HG03571 (cell line): ENCODE measurements around the gene ADAMTS12.

Experiments
- ATAC-seq: cut with Tn5 transposase; IDR thresholded peaks from one replicate; pipeline ENCODE4 v1.9.1; 2021; ENCODE audit not compliant: unreplicated experiment

Gene ADAMTS12

DNA sequence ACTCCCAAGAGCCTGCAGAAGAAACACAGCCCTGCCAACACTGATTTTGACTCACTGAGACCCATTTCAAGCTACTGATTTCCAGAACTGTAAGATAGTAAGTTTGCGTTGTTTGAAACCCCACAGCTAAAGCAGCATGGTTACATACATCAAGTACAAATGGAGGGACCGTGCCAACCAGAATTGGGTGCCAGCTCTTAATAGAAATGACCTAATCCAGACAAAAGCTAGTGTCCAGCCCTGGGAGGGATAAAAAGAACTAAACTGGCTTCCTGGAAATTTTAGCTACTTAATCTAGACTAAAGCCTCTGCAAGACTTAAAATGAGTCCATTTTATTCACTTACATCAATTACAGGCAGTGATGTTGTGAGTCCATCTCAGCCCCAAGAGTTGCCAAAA lies 122.6 kb downstream of the ADAMTS12 start:
- ATAC-seq = no peak

DNA sequence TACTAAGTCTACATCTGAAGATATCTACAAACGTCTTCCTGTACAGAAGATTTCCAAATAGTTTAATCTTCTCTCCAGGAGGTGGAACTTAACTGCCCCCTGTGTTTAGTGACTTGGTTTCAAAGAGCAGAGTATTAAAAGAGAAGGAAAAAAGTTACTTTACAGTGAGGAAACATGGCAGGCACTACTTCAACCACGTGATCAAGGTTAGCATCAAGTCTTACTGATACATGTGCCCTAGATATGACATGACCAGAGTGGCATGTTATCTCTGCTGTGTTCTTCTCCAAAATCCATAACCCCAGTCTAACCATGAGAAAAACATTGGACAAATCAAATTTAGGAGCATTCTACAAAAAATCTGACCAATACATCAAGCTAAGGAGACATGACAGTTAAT lies 125.8 kb downstream of the ADAMTS12 start:
- ATAC-seq = no peak

DNA sequence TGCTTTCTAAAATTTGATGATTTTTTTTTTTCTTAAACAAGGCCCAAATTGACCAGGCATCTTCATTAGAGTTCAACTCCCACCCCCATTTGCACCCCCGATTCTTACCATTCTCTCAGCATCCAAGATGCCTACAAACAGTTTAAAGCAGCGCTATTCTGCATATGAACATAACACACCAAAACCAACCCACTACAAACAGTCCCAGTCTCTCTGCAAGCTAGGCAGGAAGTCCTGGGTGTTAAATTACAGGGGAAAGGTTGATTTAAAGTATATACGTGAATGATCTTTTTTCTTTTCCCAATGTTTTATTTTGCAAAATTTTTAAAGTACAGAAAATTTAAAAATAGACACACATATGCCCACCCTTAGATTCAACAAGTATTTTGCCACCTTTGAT lies 127.0 kb downstream of the ADAMTS12 start:
- no peak for ATAC-seq

DNA sequence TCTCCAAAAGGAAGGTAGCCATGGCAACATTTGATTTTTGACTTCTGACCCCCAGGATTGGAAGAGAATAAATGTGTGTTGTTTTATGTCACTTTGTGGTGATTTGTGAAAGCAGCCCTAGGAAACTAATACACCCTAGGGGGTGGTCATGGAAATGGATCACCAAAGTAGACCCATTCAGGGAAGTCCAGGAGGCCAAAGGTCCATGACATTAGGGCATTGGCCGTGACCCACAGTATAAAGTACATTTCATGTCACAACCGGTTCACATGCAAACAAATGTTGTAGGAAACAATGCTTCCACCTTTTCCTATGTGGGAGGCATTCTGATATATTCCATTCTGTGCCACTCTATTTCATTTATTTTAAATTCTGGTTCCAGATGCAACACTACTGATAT lies 128.4 kb downstream of the ADAMTS12 start:
- ATAC-seq = no peak

DNA sequence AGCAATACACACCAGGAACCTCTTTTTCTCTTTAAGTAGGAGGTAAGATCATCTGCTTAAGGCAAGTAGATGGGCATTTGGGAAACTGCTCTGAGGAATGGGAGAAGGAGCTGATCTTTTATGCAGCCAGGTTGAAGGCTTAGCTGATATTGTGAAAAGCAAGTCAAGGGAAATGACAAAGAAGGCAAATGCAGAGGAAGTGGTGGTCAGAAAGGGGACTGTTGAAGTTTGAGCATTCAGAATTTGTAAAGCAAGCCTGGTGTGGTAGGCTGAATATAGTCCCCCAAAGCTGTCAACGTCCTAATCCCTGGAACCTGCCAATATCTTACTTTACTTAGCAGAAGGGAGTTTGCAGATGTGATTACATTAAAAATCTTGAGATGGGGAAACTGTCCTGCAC lies 128.9 kb downstream of the ADAMTS12 start:
- ATAC-seq = no peak

DNA sequence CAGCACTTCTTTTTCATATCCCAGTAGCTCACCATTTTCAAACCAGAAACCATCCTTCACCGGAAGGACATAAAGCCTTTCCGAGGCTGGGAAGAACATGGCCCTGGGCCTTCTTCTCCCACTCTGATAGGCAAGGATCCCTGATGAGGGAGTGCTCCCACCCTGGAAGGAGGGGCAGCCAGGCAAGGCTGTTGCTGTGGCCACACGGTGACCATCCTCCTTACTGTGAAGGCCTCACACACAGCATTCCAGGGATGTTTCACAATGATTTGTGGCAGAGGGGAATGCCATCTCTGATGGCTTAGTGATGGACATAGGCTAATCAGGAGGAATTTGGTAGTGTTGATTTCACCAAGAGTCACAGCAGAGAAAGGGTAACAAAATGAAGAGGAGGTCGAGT lies 130.7 kb downstream of the ADAMTS12 start:
- ATAC-seq = no peak

DNA sequence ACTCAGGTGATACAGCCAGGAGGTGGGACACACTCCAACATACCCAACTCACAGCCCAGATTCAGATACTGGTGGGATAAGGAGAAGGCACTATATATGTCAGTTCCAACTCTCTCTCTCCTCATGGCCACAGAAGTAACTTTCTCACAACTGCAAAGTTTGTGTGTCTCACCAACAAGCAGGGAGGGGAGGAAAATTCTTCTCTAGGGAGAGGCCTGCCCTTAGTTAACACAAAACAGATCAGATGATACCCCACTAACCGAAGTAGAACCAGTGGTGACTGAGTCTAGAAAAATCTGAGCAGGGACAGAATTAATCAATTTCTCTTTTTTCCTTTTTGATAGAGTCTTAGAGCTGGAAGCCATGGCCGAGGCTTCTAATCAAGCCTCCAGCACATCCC lies 133.1 kb downstream of the ADAMTS12 start:
- ATAC-seq = no peak

DNA sequence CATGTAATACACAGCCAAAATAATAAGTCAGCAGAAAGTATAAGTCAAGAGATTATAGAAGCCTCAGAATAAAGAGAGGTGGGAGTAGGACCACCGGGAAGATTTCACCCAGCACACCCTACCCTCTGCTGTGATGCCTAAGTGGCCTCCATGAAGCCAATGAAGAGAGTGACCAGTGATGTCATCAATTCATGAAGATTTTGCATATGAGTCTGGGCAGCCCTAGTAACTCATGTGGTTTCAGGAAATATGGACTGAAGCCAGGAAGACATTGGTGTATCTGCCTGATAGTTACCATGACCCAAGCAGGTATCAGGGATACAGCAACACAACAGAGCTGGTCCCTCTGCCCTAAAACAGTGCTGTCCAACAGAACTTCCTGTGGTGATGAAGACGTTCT lies 135.3 kb downstream of the ADAMTS12 start:
- ATAC-seq = no peak

DNA sequence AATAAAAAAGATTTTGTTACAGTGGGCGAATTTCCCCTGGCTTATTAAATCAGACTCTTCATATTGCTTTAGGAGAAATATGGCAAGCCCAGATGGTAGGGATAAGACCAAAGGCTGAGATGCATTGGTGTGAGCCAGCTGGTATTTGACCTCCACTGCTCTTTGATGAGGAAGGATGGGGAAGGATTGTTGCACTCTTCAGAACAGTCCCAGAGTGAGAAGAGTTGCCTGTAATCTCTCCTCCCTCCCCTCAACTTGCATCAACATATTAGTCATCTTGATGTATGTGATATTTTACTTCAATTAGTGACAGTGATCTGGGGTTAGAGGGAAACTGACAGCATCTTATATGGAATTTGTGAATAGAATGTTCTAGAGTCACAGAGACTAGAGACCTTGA lies 136.6 kb downstream of the ADAMTS12 start:
- ATAC-seq = no peak

DNA sequence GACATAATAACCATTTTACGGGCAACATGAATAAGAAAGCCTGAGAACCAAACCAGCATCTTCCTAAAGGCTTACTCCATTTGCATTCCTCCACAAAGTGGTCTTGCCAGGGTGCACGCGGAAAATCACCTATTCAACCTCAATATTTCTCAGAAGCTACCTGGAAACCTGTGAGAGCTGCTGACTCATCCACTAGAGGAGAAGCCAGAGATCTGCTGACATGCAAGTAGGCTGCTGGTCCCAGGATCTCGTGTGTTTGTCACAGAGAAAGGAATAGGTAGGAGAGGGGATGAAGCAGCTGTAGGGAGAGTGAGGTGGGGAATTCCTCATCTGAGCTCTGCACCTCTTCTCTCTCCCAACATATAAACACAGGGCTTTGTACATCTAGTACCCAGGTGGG lies 138.1 kb downstream of the ADAMTS12 start:
- ATAC-seq = no peak

DNA sequence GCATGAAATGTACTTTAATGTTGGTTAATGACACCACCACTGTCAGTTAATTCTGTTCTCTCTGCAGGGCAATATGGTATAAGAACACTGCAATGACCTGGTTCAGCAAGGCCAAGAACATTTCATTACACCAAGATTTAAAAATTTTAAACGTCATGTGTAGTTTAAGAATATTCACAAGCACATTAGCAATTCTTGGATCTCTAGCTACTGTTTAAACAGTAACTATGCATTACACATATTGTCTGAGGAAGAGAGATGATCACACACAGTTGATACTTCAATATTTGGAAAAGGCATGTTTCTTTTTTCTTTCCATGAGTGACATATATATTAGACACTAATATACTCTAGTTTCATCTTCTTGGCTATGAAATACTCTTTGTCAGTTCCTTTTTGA lies 143.0 kb downstream of the ADAMTS12 start:
- ATAC-seq = no peak

DNA sequence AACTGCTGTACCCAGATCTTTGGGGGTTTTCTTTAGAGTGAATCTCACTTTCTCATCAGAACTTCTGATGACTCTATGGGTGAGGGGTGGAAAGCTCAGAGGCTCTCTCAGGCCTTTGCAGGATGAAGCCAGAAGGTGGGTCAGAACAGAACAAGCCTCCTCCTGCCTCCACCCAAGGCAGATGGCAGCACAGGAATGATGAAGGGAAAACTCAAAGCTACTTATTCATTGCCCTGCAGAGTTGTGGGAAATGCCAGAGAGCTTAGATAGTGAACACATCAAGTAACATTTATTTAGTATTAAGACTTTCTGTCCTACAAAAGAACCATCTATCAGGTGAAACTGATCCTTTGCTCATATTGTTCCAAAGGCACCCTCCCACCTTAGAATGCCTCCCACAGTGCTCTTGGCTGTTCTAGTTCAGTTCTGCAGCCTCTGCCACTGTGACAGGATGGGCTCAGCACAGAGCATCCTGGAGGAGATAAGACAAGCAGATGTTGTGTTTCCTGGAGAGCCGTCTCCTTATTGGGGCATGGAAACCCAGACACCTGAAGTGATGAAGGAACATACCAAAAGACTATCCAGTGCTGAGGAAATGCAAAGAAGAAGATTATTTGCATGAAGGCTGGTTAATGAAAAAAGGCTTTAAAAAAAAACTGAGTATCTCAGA lies 146.6 kb downstream of the ADAMTS12 start:
- no peak for ATAC-seq

DNA sequence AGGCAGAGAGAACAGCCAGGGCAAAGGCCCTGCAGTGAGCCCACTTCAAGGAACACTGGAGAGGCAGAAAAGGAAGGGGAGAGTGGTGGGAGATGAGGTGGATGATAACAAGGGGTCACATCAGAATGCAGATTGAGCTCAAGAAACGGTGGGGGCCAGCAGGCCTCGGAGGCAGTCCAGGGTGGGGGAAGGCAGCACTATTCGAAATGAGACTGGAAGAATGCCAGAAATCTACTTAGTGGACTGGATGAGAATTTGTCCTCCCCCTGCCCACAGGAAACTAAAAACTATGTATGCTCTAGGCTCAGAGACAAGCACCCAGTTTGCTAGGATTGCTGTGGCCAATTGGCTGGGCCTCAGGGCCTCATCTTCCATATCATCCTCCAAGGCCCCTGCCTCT lies 148.7 kb downstream of the ADAMTS12 start:
- no peak for ATAC-seq

DNA sequence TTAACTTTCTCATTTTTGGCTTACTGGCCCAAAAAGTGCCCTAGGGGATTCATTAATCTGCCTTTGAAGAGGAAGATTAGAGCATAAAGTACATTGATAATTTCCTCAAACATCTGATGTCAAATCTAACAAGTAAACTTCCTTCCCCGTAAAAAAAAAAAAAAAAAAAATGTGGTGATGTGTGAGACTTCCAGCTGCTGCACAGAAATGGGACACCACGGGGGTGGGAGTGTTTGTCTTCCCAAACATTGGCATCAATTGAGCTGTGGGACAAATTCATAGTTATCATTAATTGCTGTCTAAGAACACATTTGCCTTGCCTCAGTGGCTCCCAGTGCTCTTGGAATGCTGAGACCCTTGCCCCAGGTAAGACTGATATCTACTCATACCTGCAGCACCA lies 149.6 kb downstream of the ADAMTS12 start:
- ATAC-seq = no peak

DNA sequence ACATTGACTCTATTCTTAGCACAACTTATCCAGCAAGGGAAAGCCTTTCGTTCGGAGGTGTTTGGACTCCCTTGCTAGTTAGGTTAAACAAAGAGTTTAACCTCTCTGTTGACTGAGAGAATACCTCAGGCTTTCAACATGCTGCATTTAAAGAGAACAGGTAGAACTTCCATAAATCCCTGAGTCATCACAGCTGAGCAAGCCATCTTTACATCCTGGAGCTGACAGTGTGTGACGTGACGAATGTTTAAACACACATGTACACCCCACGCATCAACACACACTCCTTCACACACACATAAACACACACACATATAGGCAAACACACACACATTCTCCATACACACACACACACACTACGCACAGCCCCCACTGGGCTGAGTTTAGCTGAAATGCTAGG lies 152.8 kb downstream of the ADAMTS12 start:
- no peak for ATAC-seq

DNA sequence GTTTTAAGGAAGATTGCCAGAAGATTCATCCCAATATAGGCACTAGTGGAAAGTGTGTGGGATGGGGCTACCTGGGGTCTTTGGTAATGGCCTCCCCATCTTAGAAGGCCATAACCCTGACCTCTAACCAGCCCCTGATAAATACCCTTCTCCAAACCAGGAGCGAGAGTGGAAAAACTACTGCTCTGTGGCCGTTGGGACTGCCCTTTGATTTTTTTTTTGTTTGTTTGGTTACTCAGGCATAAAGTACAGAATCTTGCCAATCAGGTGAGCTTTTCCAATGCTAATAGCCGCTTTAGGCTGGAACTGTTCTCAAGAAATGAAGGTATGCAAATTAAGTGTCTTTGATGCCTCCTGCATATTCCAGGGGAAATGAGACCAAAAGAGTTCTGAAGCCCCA lies 153.7 kb downstream of the ADAMTS12 start:
- ATAC-seq = no peak

DNA sequence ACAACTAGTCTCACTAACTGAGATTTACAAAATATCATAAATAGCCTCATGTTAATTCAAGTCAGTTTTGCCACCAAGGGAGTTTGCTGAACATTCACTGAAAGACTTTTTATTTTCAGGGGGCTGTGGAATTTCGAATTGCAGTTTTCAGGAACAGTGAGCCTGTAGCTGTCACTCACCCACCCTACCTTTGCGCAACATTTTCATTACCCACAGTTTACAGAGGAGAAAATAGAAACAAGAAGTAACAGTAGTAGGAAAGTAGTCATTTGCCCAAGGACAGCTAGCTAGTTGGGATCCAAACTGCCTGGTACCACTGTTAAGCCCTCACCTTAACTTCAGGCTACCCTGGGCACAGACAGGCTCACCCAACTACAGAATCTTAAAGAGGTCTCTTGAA lies 154.1 kb downstream of the ADAMTS12 start:
- no peak for ATAC-seq

DNA sequence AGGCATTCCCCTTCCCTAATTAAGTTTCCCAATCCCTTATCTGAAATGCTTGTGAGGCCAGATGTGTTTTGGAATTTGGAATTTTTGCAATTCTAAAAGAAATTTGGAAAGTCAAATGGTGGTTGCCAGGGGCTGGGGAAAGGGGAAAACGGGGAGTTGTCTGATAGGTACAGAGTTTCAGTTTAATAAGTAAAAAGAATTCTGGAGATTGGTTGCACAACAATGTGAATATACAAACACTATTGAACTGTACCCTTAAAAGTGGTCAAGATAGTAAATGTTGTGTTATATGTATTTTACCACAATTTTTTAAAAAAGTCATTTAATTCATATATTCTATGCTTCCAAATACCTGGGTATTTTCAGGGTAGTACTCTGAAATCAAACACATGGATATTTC lies 154.5 kb downstream of the ADAMTS12 start:
- no peak for ATAC-seq

DNA sequence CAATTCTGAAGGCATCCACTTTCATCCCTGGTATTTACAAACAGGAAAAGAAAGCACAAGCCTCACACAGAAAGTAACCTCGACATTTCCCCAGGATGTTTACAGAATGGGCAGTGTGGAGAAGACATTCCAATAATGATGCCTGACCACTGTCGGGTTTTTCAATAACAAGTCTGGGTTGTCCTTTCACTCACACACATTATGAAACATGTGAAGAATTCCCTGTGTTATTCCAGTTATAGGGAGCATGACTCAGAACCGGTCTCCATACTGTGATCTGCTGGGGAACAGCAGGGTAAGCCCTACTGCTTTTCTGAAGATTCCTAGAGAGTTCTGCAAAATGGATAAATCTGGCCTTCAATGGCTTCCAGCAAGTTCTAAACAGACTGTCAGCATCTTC lies 155.3 kb downstream of the ADAMTS12 start:
- ATAC-seq = no peak

DNA sequence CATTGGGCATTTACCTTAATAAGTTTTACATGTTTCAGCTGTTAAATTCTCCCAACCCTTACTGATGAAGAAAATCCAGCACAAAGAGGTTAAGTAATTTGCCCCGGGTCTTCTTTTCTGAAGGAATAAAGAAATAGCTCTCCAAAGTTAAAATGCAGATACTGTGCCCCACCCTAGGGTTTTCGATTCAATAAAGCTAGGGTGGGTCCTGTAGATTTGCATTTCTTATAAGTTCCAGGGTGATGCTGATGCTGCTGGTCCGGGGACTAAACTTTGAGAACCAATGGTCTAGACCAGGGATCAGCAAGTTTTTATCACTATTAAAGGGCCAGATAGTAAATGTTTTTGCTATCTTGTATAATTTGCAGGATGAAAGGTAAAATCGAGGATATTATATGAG lies 156.7 kb downstream of the ADAMTS12 start:
- ATAC-seq = no peak

DNA sequence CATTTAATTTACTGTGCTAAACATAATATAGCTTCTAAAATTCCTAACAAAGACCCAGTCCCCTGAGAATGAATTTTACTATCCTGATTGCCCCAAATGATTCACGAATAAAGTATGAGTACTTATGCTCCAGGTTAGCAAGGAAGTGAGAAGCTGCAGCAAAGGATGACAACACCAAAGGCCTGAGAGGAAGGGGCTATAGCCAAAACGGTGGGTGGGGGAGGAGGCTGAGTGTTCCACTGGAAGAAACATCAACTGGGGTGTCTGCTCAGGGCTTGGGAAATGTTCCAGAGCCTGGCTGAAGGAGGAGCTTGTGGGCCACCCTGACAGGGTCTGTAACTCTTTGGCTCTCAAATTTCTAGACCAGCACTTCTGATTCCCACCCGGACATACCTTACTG lies 157.3 kb downstream of the ADAMTS12 start:
- no peak for ATAC-seq

DNA sequence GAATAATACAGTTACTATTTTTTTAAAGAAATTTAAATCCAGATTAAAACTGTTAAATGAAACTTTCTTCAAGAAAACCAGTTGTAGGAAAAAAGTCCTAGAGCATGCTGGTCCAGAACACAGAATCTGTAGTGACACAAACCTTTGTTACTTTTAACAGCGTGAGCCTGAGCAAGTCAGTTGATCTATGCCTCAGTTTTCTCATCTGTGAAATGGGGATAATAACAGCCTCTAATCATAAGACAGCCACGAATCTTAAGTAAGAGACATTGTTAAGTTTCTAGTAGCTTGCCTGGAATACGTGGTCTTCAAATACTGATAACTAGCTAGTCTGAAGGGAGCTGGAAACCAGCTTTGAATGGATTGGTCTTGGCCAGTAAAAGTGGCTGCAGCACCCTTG lies 158.6 kb downstream of the ADAMTS12 start:
- ATAC-seq = no peak

DNA sequence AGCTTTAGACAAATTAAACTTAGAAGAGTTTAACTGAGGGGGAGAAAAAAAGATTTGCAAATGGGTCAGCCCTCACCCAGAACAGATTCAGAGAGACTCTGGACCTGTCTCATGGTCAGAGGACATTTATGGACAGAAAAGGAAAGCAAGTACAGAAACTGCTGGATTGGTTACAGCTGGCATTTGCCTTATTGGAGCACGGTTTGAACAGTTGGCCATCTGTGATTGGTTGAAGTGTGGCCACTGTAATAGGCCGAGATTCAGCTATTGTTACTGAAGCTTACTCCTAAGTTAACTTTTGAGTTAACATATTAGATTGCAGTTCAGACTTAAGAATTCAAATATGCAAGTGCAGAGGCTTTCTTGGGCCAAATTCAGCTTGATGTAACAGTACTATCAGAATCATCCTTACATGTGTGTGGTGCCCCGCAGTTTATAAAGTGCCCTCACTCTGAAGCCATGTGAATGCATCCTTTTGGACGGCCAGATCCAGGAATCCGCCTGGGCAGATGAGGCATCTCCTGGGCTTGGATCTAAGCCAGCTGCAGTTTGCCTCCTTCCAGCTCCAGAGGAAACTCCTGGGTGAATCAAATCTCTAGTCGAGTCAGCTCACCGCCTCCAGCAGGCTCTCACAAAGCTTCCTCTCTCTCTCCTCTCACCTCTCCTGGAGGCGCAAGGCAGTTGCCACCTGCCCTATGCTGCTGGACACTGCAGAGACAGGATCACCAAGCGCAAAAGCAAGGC lies 165.2 kb downstream of the ADAMTS12 start:
- no peak for ATAC-seq
